ENCODE data around the gene SMOC1.
A peak's percentile ranks its signal among the peaks of the same experiment; 100 is the strongest.

SMOC1 gene

DNA sequence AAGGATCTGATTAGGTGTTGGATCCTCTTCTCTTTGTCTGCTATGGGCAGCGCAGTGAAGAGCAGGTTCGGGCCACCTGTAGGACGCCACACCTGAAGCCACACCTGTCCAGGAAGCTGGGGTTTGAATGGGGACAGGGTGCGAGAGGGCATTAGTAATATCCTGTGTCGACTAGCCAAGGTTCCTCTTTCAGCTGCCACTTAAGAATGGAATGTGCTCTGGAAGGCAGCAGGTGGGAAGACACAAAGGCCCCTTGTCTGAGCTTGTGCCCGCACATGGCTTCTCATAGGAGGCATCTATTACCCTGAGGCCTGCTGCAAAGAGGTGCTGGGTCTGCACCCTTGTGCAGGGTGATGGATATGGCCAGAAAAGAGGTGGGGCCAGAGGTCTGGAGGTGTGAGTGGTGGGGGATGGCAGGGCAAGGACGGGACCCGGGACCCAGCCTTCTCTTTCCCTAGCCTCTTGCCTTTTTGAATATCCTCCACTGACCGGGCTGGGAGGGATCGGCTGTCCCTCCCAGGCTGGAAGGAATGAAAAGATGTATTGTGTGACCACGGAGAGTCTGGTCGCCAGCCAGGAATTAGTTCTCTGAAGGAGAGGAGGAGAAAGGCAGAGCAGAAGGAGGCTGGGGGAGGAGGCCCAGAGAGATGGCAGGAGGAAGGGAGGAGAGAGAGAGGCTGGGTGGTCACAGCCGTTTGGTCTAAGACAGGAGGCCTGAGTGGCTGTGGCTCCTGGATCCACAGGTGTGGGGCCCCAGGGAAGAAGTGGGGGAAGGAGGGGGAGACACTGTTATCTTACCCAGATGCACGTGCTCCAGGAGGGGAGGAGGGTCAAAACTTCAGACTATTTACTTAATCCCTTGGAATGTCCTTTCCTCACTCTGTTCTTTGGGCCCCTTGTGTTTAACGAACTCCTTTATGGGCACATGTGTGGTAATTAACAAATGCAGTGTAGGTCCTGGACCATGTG lies 101.5 kb downstream of the SMOC1 start:
- Histone ChIP-seq H2BK15ac (ENCODE audit: low read depth, poor library complexity, severe bottlenecking) (no peak overlapping the region), H2BK5ac (ENCODE audit: low read depth, low read length, poor library complexity, severe bottlenecking) (no peak overlapping the region), H4K8ac (ENCODE audit: low read length) (no peak overlapping the region), H3K27me3 (ENCODE audit: control insufficient read depth in 1 of 2, insufficient read depth in 1 of 2, low read length in 2 of 2) (no peaks in the 10 kb centered on the region), H3K36me3 (ENCODE audit: control insufficient read depth in 1 of 2, insufficient read depth in 2 of 2, low read depth in 1 of 2, low read length in 2 of 2) (peaks cover 0 to 9% of the 10 kb centered on the region in 2 experiments), H3K23ac (ENCODE audit: low read length in 2 of 2) (no peak overlapping the region), H2BK120ac (ENCODE audit: low read depth, low read length) (no peak overlapping the region), H3K4me3 (ENCODE audit: insufficient read depth in 1 of 2, low read depth in 1 of 2, low read length in 2 of 2) (no peak overlapping the region), H2AK5ac (ENCODE audit: low read length, severe bottlenecking) (no peak overlapping the region), H3K79me1 (replicated peaks; ENCODE audit: low read length, poor library complexity, severe bottlenecking) (no peaks in the 10 kb centered on the region), H3K4me1 (ENCODE audit: control insufficient read depth, insufficient read depth, low read depth, low read length) (peaks cover 10% of the 10 kb centered on the region), H2BK12ac (ENCODE audit: low read length in 2 of 2) (no peak overlapping the region), H3K9me3 (ENCODE audit: control insufficient read depth, low read length) (no peaks in the 10 kb centered on the region), H2AFZ (ENCODE audit: low read depth, low read length) (no peak overlapping the region), H3K27ac (ENCODE audit: low read length, poor library complexity, severe bottlenecking) (no peak overlapping the region), H3K4me2 (ENCODE audit: low read length, poor library complexity, severe bottlenecking) (no peak overlapping the region), H3K18ac (ENCODE audit: low read depth in 1 of 2, low read length in 2 of 2) (no peak overlapping the region), H3K9ac (ENCODE audit: low read length) (no peak overlapping the region), H3K4ac (ENCODE audit: low read depth in 1 of 2, low read length in 2 of 2) (no peak overlapping the region), H4K91ac (ENCODE audit: low read length) (no peak overlapping the region), H3K14ac (ENCODE audit: low read length in 2 of 2) (no peak overlapping the region)
- DNase-seq: no peak
- 78% methylated on average over 12 of the region's 15 CpGs for WGBS

- no peak overlapping the region for H2BK15ac ChIP-seq (ENCODE audit: low read depth, poor library complexity, severe bottlenecking)
- no peaks in the 10 kb centered on the region for H3K79me1 ChIP-seq (replicated peaks; ENCODE audit: low read length, poor library complexity, severe bottlenecking)
- no peak overlapping the region for H4K8ac ChIP-seq (ENCODE audit: low read length)
- no peak overlapping the region for H3K14ac ChIP-seq (ENCODE audit: low read length in 2 of 2)
- H3K4me1 ChIP-seq (ENCODE audit: control insufficient read depth, insufficient read depth, low read depth, low read length): peaks cover 10% of the 10 kb centered on the region
- H3K36me3 ChIP-seq (ENCODE audit: control insufficient read depth in 1 of 2, insufficient read depth in 2 of 2, low read depth in 1 of 2, low read length in 2 of 2): peaks cover 0 to 9% of the 10 kb centered on the region in 2 experiments
- no peak overlapping the region for H2BK120ac ChIP-seq (ENCODE audit: low read depth, low read length)
- no peak overlapping the region for H3K27ac ChIP-seq (ENCODE audit: low read length, poor library complexity, severe bottlenecking)
- no peak overlapping the region for H2BK5ac ChIP-seq (ENCODE audit: low read depth, low read length, poor library complexity, severe bottlenecking)
- H2AFZ ChIP-seq (ENCODE audit: low read depth, low read length): no peak overlapping the region
- no peak overlapping the region for H3K18ac ChIP-seq (ENCODE audit: low read depth in 1 of 2, low read length in 2 of 2)
- H2AK5ac ChIP-seq (ENCODE audit: low read length, severe bottlenecking): no peak overlapping the region
- DNase-seq: no peak
- no peaks in the 10 kb centered on the region for H3K9me3 ChIP-seq (ENCODE audit: control insufficient read depth, low read length)
- H3K27me3 ChIP-seq (ENCODE audit: control insufficient read depth in 1 of 2, insufficient read depth in 1 of 2, low read length in 2 of 2): no peaks in the 10 kb centered on the region
- peak overlapping the region in 1 of 2 experiments; percentile 35 for H3K4me3 ChIP-seq (ENCODE audit: insufficient read depth in 1 of 2, low read depth in 1 of 2, low read length in 2 of 2)
- no peak overlapping the region for H2BK12ac ChIP-seq (ENCODE audit: low read length in 2 of 2)
- WGBS: 66% methylated on average over 6 of the region's 6 CpGs
- no peak overlapping the region for H3K4ac ChIP-seq (ENCODE audit: low read depth in 1 of 2, low read length in 2 of 2)
- no peak overlapping the region for H3K23ac ChIP-seq (ENCODE audit: low read length in 2 of 2)
- peak overlapping the region; percentile 39 for H3K9ac ChIP-seq (ENCODE audit: low read length)
- H4K91ac ChIP-seq (ENCODE audit: low read length): no peak overlapping the region
- no peak overlapping the region for H3K4me2 ChIP-seq (ENCODE audit: low read length, poor library complexity, severe bottlenecking)
These were observed 103.1 kb downstream of the SMOC1 start for GRCh38 chr14:69982220-69982839.

DNA sequence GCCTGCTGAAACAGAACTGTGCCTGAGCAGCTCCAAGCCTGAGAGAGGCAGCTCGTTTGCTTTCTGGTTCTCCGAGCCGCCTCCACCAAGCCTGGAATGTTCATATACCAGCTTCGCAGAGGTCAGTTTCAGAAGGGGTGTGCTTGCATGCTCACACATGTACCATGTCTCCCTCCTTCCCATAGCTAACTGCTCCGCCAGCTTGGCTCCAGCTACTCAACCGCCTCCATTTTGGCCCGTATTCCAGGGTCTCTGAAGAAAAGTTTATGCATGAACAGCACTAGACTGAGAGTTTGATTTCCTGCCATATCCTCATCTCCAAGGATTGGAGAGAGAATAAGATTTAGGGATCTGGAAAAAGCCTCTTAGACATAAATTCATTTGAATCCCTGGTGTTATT lies 103.7 kb downstream of the SMOC1 start:
- Histone ChIP-seq H2BK120ac (ENCODE audit: low read depth, low read length) (no peak overlapping the region), H3K27me3 (ENCODE audit: control insufficient read depth in 1 of 2, insufficient read depth in 1 of 2, low read length in 2 of 2) (no peaks in the 10 kb centered on the region), H2BK15ac (ENCODE audit: low read depth, poor library complexity, severe bottlenecking) (no peak overlapping the region), H3K4me2 (ENCODE audit: low read length, poor library complexity, severe bottlenecking) (no peak overlapping the region), H2AK5ac (ENCODE audit: low read length, severe bottlenecking) (no peak overlapping the region), H3K14ac (ENCODE audit: low read length in 2 of 2) (no peak overlapping the region), H4K91ac (ENCODE audit: low read length) (no peak overlapping the region), H3K4me1 (ENCODE audit: control insufficient read depth, insufficient read depth, low read depth, low read length) (peaks cover 10% of the 10 kb centered on the region), H4K8ac (ENCODE audit: low read length) (no peak overlapping the region), H3K27ac (ENCODE audit: low read length, poor library complexity, severe bottlenecking) (no peak overlapping the region), H3K36me3 (ENCODE audit: control insufficient read depth in 1 of 2, insufficient read depth in 2 of 2, low read depth in 1 of 2, low read length in 2 of 2) (peaks cover 0 to 9% of the 10 kb centered on the region in 2 experiments), H3K9me3 (ENCODE audit: control insufficient read depth, low read length) (no peaks in the 10 kb centered on the region), H3K4me3 (ENCODE audit: insufficient read depth in 1 of 2, low read depth in 1 of 2, low read length in 2 of 2) (peak overlapping the region in 1 of 2 experiments; percentile 35), H3K18ac (ENCODE audit: low read depth in 1 of 2, low read length in 2 of 2) (no peak overlapping the region), H3K4ac (ENCODE audit: low read depth in 1 of 2, low read length in 2 of 2) (no peak overlapping the region), H2BK12ac (ENCODE audit: low read length in 2 of 2) (no peak overlapping the region), H2BK5ac (ENCODE audit: low read depth, low read length, poor library complexity, severe bottlenecking) (no peak overlapping the region), H3K9ac (ENCODE audit: low read length) (peak overlapping the region; percentile 39), H3K79me1 (replicated peaks; ENCODE audit: low read length, poor library complexity, severe bottlenecking) (no peaks in the 10 kb centered on the region), H3K23ac (ENCODE audit: low read length in 2 of 2) (no peak overlapping the region), H2AFZ (ENCODE audit: low read depth, low read length) (no peak overlapping the region)
- DNase-seq: no peak
- 86% methylated on average over 5 of the region's 7 CpGs for WGBS

GRCh38 chr14:69983317-69983716 lies 104.1 kb downstream of the SMOC1 start:
- Histone ChIP-seq H4K8ac (ENCODE audit: low read length) (no peak overlapping the region), H3K9me3 (ENCODE audit: control insufficient read depth, low read length) (no peaks in the 10 kb centered on the region), H4K91ac (ENCODE audit: low read length) (no peak overlapping the region), H2BK15ac (ENCODE audit: low read depth, poor library complexity, severe bottlenecking) (no peak overlapping the region), H2AK5ac (ENCODE audit: low read length, severe bottlenecking) (no peak overlapping the region), H2BK12ac (ENCODE audit: low read length in 2 of 2) (no peak overlapping the region), H3K4me2 (ENCODE audit: low read length, poor library complexity, severe bottlenecking) (no peak overlapping the region), H3K9ac (ENCODE audit: low read length) (no peak overlapping the region), H3K14ac (ENCODE audit: low read length in 2 of 2) (no peak overlapping the region), H3K27me3 (ENCODE audit: control insufficient read depth in 1 of 2, insufficient read depth in 1 of 2, low read length in 2 of 2) (no peaks in the 10 kb centered on the region), H3K4me3 (ENCODE audit: insufficient read depth in 1 of 2, low read depth in 1 of 2, low read length in 2 of 2) (no peak overlapping the region), H2AFZ (ENCODE audit: low read depth, low read length) (no peak overlapping the region), H2BK5ac (ENCODE audit: low read depth, low read length, poor library complexity, severe bottlenecking) (no peak overlapping the region), H3K79me1 (replicated peaks; ENCODE audit: low read length, poor library complexity, severe bottlenecking) (no peaks in the 10 kb centered on the region), H3K18ac (ENCODE audit: low read depth in 1 of 2, low read length in 2 of 2) (no peak overlapping the region), H3K27ac (ENCODE audit: low read length, poor library complexity, severe bottlenecking) (no peak overlapping the region), H3K4me1 (ENCODE audit: control insufficient read depth, insufficient read depth, low read depth, low read length) (peaks cover 10% of the 10 kb centered on the region), H3K23ac (ENCODE audit: low read length in 2 of 2) (no peak overlapping the region), H3K4ac (ENCODE audit: low read depth in 1 of 2, low read length in 2 of 2) (no peak overlapping the region), H2BK120ac (ENCODE audit: low read depth, low read length) (no peak overlapping the region), H3K36me3 (ENCODE audit: control insufficient read depth in 1 of 2, insufficient read depth in 2 of 2, low read depth in 1 of 2, low read length in 2 of 2) (peaks cover 0 to 5% of the 10 kb centered on the region in 2 experiments)
- no peak for DNase-seq
- 83% methylated on average over 4 of the region's 4 CpGs for WGBS

All from mesenchymal stem cell (in vitro differentiated cells and primary cell).